Activated CD4-positive, alpha-beta T cell treated with anti-CD3 and anti-CD28 coated beads for 24 hours (primary cell): Measurements from ENCODE around the gene TMEM253.

Source experiments
- DNase-seq, 2 donors: peaks; one replicate each; pipeline ENCODE4 v3.0.0-alpha.2; 2020; ENCODE audit warnings: low read depth in 2 of 2

TMEM253 gene

GRCh38 chr14:21100931-21101330, at the start of gene TMEM253:
Gene TMEM253, plus strand, starts transcription at chr14:21101066. Its CDS starts 278 bp downstream, at chr14:21101344.
- no peak for DNase-seq

- no peak for DNase-seq
Measured at GRCh38 chr14:21053184-21054122, 47.4 kb upstream of the TMEM253 start.

GRCh38 chr14:21054123-21054767, 46.6 kb upstream of the TMEM253 start:
- no peak for DNase-seq

- no peak for DNase-seq
Measured at GRCh38 chr14:21054768-21055145, 46.1 kb upstream of the TMEM253 start.

- no peak for DNase-seq
Measured at GRCh38 chr14:21055432-21056117, 45.3 kb upstream of the TMEM253 start.

DNA sequence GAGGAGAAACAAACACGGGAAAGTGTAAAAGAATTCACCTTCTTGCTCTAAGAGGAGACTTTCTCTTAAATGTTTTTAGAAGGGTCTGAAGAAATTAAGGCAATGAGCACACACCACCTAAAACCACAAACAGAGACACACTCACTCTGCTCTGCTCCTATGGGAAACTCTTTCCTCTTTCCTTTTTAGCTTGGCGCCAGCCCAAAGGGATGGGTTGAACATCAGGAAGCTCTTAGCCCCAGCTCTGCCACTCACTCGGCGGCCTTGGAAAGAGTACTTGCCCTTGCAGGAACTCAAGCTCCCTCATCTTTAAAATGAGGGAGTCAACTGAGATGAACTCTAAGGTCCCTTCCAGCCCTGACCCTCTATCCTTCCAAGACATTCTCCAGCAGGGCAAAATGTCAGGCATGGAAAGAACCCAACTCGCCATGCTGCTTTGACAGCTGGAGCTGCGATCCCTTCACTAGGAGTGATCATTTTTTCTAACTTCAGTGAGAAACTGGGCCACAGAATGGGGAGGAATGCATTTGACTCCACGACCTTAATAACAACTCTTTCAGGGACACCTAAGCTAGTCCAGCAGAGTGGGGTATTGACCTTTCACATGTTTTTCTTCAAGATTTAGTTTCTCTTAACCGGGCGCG, 44.2 kb upstream of the TMEM253 start:
- no peak for DNase-seq

DNA sequence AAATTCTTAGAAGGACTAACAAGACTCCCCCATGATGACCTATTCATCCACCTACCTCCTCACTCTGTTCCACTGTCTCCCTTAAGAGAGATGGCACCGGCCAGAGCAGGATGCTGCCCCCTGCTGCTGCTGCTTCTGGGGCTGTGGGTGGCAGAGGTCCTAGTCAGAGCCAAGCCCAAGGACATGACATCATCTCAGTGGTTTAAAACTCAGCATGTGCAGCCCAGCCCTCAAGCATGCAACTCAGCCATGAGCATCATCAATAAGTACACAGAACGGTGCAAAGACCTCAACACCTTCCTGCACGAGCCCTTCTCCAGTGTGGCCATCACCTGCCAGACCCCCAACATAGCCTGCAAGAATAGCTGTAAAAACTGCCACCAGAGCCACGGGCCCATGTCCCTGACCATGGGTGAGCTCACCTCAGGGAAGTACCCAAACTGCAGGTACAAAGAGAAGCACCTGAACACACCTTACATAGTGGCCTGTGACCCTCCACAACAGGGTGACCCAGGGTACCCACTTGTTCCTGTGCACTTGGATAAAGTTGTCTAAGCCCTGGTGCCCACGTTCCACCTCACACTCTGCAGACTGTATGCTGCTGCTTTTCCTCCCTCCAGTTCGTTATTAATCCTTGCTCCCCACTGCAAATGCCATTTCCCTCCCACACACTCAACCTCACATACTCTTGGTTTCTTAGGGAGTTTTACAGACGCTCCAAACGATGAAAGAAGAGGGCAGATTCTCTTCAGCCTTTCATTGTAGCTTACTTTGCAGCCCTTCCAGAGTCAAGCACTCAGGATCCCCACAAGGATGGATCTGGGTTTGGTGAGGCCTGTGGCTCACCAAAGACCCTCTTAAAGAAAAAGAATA, 42.8 kb upstream of the TMEM253 start, which contains the start of gene RNASE8:
Gene RNASE8, plus strand, starts transcription at position 20 of the 873 bp plus-strand sequence. Its CDS starts 71 bp downstream, at position 91.
- DNase-seq: no peak

GRCh38 chr14:21058903-21059302, 42.0 kb upstream of the TMEM253 start:
- DNase-seq: no peak

GRCh38 chr14:21059842-21060613, 40.8 kb upstream of the TMEM253 start:
- no peak for DNase-seq

GRCh38 chr14:21060614-21061346, 40.1 kb upstream of the TMEM253 start:
- DNase-seq: no peak

GRCh38 chr14:21061347-21061668, 39.6 kb upstream of the TMEM253 start:
- DNase-seq: no peak

DNA sequence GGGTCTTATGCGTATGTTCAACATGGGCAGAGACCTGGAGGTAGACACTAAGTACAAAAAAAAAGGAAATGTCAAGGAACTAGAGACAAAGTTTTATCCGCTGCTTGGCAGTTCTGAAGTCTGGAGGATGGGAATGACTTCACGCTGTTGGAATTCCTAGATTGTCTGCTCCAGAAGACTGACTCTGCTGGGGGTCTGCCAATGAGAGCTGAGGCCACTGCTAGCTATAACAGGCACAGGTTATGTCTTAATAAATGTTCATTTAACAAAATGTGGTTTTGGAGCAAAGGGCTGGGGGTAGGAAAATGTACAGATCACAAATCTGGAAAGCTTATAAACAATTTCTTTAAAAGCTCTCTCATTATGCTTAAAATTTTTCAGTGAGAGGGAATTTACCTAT, 37.4 kb upstream of the TMEM253 start:
- no peak for DNase-seq

- no peak for DNase-seq
Measured at GRCh38 chr14:21066882-21067502, 33.9 kb upstream of the TMEM253 start.

- DNase-seq: no peak
Measured at GRCh38 chr14:21068521-21069387, 32.1 kb upstream of the TMEM253 start.

GRCh38 chr14:21069388-21070082, 31.3 kb upstream of the TMEM253 start:
- no peak for DNase-seq

DNA sequence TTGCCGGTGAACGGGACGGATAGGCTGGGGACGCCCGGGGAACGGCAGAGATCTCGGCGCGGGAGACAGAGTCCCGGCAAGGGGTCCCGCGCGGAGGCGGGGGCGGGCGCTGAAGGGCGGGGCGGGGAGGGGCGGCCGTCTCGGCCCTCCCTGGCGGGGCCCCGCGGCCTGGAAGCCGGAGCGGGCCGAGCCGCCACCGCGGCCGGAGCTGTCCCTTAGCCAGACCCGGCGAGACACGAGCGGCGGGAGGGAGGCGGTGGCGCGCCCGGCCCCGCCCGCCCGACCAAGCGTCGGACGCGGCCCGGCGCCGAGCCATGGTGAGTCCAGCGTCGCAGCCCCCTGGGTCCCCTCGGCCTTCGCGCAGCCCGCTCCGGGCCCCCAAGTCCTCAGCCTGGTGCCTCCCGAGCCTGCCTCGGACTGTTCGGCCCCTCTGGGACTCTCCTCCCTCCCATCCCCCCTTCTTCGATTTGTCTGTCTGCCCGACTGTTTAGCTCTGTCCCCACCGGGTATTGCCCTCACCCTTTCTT, 30.7 kb upstream of the TMEM253 start, which contains the start of gene ARHGEF40:
Gene ARHGEF40, plus strand, starts transcription at position 222 of the 527 bp plus-strand sequence. Its CDS starts 93 bp downstream, at position 315.
- no peak for DNase-seq

DNA sequence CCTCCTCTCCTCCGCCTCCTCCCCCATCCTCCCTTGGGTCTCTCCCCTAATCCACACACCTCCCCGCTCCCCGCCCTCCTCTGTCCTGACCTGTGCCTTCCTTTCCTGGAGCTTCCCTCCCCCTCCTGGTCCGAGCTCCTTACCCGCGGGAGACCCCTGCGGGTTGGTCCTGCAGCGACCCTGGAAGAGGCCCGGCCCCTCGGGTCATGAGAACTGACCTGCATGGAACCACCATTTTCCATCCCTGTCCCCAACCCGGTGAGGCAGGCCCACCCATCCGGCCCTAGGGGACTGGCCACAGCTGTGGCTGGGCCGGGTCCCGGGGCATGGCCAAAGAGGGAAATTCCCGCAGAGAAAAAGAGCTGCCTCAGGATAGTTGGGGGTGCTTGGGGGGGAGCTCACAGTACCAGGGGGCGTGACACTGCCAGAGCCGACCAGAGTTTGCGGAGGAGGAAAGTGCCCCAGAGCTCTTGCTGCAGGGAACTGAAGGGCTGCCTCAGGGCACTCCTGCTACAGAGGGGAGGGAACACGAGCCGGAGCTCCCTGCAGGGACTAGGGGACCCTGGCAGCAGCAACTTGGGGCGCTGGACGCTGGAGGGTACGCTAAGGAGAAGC, 30.1 kb upstream of the TMEM253 start:
- no peak for DNase-seq
